Hepatocyte (in vitro differentiated cells): ENCODE data around the gene JAKMIP1. TPM values are rescaled to one million over a fixed set of nuclear protein-coding genes. Genes with fewer than 3 reads are reported as not detected.

Experiments
- DNase-seq: peaks from one replicate; pipeline ENCODE4 v3.0.0-alpha.2; 2016; ENCODE audit warnings: low spot score
- H2AFZ ChIP-seq: fragments of 200-600 bp; sonication (generic); 2 replicates; pipeline ENCODE4 v1.6.0; 2016; ENCODE audit warnings: antibody characterized with exemption, mild to moderate bottlenecking
- H3K27ac ChIP-seq: fragments of 200-600 bp; sonication (generic); 2 replicates; pipeline ENCODE4 v1.5.1; 2016; ENCODE audit warnings: mild to moderate bottlenecking
- H3K27me3 ChIP-seq: fragments of 200-600 bp; sonication (generic); 2 replicates; pipeline ENCODE4 v1.6.1; 2016
- H3K36me3 ChIP-seq: fragments of 200-600 bp; sonication (generic); replicated peaks from 2 replicates; pipeline ENCODE4 v1.5.1; 2016; ENCODE audit warnings: low read depth; ENCODE audit not compliant: insufficient read depth
- H3K4me1 ChIP-seq: fragments of 200-600 bp; sonication (generic); 2 replicates; pipeline ENCODE4 v1.5.1; 2016; ENCODE audit warnings: mild to moderate bottlenecking, moderate library complexity; ENCODE audit not compliant: insufficient read depth
- H3K4me2 ChIP-seq: fragments of 200-600 bp; sonication (generic); 2 replicates; pipeline ENCODE4 v1.6.0; 2016
- H3K4me3 ChIP-seq: fragments of 200-600 bp; sonication (generic); 2 replicates; pipeline ENCODE4 v1.5.1; 2016; ENCODE audit warnings: mild to moderate bottlenecking
- H3K79me2 ChIP-seq: fragments of 200-600 bp; sonication (generic); 2 replicates; pipeline ENCODE4 v1.6.0; 2017; ENCODE audit warnings: mild to moderate bottlenecking
- H3K9me2 ChIP-seq: fragments of 200-600 bp; sonication (generic); replicated peaks from 2 replicates; pipeline ENCODE4 v1.6.0; 2017; ENCODE audit warnings: mild to moderate bottlenecking; ENCODE audit not compliant: insufficient read depth
- H3K9me3 ChIP-seq: fragments of 200-600 bp; sonication (generic); 2 replicates; pipeline ENCODE4 v1.5.1; 2016; ENCODE audit warnings: low read depth, mild to moderate bottlenecking
- H4K20me1 ChIP-seq: fragments of 200-600 bp; sonication (generic); 2 replicates; pipeline ENCODE4 v1.6.0; 2016; ENCODE audit warnings: mild to moderate bottlenecking; ENCODE audit not compliant: insufficient read depth, poor library complexity, severe bottlenecking
- CTCF ChIP-seq: fragments of 200-600 bp; sonication (generic); IDR thresholded peaks from 2 replicates; pipeline ENCODE4 v1.5.1; 2016; ENCODE audit warnings: antibody characterized with exemption, mild to moderate bottlenecking; ENCODE audit not compliant: poor library complexity
- EZH2 ChIP-seq: fragments of 200-600 bp; sonication (generic); IDR thresholded peaks from 2 replicates; pipeline ENCODE4 v1.6.1; 2016; ENCODE audit warnings: antibody characterized with exemption, mild to moderate bottlenecking, borderline replicate concordance
- EZH2phosphoT487 ChIP-seq: fragments of 200-600 bp; sonication (generic); IDR thresholded peaks from one replicate; pipeline ENCODE4 v1.6.1; 2018; ENCODE audit warnings: antibody characterized with exemption, mild to moderate bottlenecking, low read depth, moderate library complexity; ENCODE audit not compliant: unreplicated experiment, severe bottlenecking
- WGBS: methylation state at CpG from one replicate; pipeline ENCODE4 v1.1.6; 2016; ENCODE audit warnings: low lambda C conversion rate; ENCODE audit errors: missing lambda C conversion rate; 5-methylcytosine and 5-hydroxymethylcytosine counted together
- polyA plus RNA-seq: library from polyadenylated mRNA; unstranded; fragments of >200 nt; fragmentation: Nextera tagmentation; extraction: Ambion mirVana; gene quantifications from 2 replicates; pipeline ENCODE4 v1.2.1, GENCODE V29; 2016
- total RNA-seq: library from RNA; depleted of rRNA; stranded (reverse); fragments of >200 nt; gene quantifications from 2 replicates; pipeline ENCODE4 v1.2.3, GENCODE V29; 2014

The JAKMIP1 gene
- total and polyA plus RNA-seq, 2 experiments from 2014 or later, result not detected

DNA sequence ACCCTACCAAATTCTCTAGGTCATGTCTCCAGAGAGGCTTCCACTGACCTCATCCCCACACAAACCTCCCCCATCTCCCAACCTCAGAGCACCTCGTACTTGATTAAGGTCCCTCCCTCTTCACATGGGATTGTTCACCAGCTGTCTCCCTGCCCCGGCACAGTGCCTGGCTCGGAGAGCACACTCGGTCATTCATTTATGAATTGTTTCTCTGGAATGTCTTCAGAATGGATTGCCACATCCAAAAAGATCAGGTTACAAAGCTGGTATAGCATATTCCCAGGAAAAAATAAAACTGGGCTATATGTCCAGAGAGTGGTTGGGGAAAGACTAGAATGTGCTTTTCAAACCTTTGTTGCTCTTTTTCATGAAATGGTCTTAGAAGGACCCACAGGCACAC lies 21.6 kb downstream of the JAKMIP1 start:
- 66% methylated on average over 4 of the region's 4 CpGs for WGBS

GRCh38 chr4:6177587-6178197 lies 22.7 kb downstream of the JAKMIP1 start:
- no peak for DNase-seq
- TF ChIP-seq CTCF (no peak), EZH2phosphoT487 (no peak), EZH2 (no peak)
- no peak overlapping the region for H3K4me2 ChIP-seq

More for the DNA sequence above, 21.6 kb downstream of the JAKMIP1 start:
- H3K4me2 ChIP-seq, result no peak overlapping the region
- H3K27me3 ChIP-seq, result no peaks in the 10 kb centered on the region
- H4K20me1 ChIP-seq, result no peaks in the 10 kb centered on the region
- no peaks in the 10 kb centered on the region for H3K9me2 ChIP-seq
- no peaks in the 10 kb centered on the region for H3K79me2 ChIP-seq
- no peak overlapping the region for H2AFZ ChIP-seq
- no peaks in the 10 kb centered on the region for H3K36me3 ChIP-seq
- no peaks in the 10 kb centered on the region for H3K9me3 ChIP-seq
- no peak overlapping the region for H3K4me3 ChIP-seq
- H3K27ac ChIP-seq, result no peak overlapping the region
- TF ChIP-seq EZH2, result no peak
- no peak for TF ChIP-seq CTCF
- TF ChIP-seq EZH2phosphoT487, result no peak
- DNase-seq, result no peak
- no peaks in the 10 kb centered on the region for H3K4me1 ChIP-seq

DNA sequence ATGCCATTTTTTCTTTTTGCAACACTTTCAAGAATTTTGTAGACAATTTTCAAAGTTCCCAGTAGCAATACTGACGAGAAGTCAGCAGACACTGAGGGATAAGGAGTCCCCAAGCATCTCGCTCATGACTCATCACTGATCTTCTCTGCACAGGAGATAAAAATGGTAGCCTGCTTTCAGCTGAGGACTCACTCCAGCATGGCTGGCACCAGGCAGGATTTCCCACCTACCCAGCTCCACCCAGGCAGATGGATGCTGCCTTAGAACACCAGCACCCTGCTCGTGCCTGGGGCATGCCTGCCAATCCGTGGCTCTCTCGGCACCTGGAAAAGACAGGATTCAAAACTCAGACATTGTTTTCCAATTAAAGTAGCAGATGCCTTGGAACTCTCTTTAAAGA lies 24.9 kb downstream of the JAKMIP1 start:
- no peak overlapping the region for H3K27ac ChIP-seq
- no peak for DNase-seq
- no peak overlapping the region for H2AFZ ChIP-seq
- WGBS, result 74% methylated on average over 5 of the region's 5 CpGs
- H3K36me3 ChIP-seq, result no peaks in the 10 kb centered on the region
- no peak for TF ChIP-seq EZH2phosphoT487
- TF ChIP-seq CTCF, result no peak
- no peak for TF ChIP-seq EZH2
- H3K9me2 ChIP-seq, result no peaks in the 10 kb centered on the region
- no peaks in the 10 kb centered on the region for H3K9me3 ChIP-seq
- H4K20me1 ChIP-seq, result no peaks in the 10 kb centered on the region
- H3K4me3 ChIP-seq, result no peak overlapping the region
- H3K79me2 ChIP-seq, result no peaks in the 10 kb centered on the region
- H3K4me2 ChIP-seq, result no peak overlapping the region
- no peaks in the 10 kb centered on the region for H3K27me3 ChIP-seq
- H3K4me1 ChIP-seq, result no peaks in the 10 kb centered on the region

More at GRCh38 chr4:6177587-6178197, 22.7 kb downstream of the JAKMIP1 start:
- Histone ChIP-seq H3K9me2 (no peaks in the 10 kb centered on the region), H3K27me3 (no peaks in the 10 kb centered on the region), H4K20me1 (no peaks in the 10 kb centered on the region), H3K9me3 (no peaks in the 10 kb centered on the region), H2AFZ (no peak overlapping the region), H3K79me2 (no peaks in the 10 kb centered on the region), H3K36me3 (no peaks in the 10 kb centered on the region), H3K27ac (no peak overlapping the region), H3K4me3 (no peak overlapping the region), H3K4me1 (no peaks in the 10 kb centered on the region)
- 67% methylated on average over 9 of the region's 9 CpGs for WGBS

DNA sequence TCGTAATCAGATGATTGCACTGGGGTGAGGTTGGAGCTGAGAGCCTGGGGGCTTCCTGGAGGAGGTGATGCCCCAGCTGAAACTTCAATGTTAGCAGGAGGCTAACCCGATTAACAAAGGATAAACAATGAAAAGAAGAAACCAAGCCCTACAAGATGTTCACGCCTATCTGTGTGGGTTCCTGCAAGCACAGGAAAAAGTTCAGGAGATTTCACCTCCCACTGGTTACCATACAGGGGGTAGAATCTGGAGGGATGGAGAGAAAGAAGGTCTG lies 27.5 kb downstream of the JAKMIP1 start:
- Histone ChIP-seq H2AFZ (no peak overlapping the region), H3K27me3 (no peaks in the 10 kb centered on the region), H3K4me3 (no peak overlapping the region), H3K9me3 (no peaks in the 10 kb centered on the region), H3K27ac (no peak overlapping the region), H3K4me1 (no peaks in the 10 kb centered on the region), H3K4me2 (no peak overlapping the region), H3K9me2 (no peaks in the 10 kb centered on the region), H3K79me2 (no peaks in the 10 kb centered on the region), H3K36me3 (no peaks in the 10 kb centered on the region), H4K20me1 (no peaks in the 10 kb centered on the region)
- TF ChIP-seq EZH2phosphoT487 (no peak), CTCF (no peak), EZH2 (no peak)
- 64% methylated on average over 3 of the region's 3 CpGs for WGBS
- no peak for DNase-seq
